ENCODE measurements around the gene MTARC2. TPM values are rescaled to one million over a fixed set of nuclear protein-coding genes. Genes with fewer than 3 reads are reported as not detected.
A peak's percentile ranks its signal among the peaks of the same experiment; 100 is the strongest.

Gene MTARC2
- total and polyA plus RNA-seq, 9 donors, result 12.8 to 80.2 (median 23.6) TPM

- TF ChIP-seq CTCF (IDR thresholded peaks at IDR 0.05), result peak; percentile 58 to 84 (median 68)
- no peak for TF ChIP-seq EP300 (IDR thresholded peaks at IDR 0.05)
- no peak for TF ChIP-seq POLR2A (IDR thresholded peaks at IDR 0.05)
- Histone ChIP-seq H3K36me3 (no peaks in the 10 kb centered on the region), H3K9me3 (no peaks in the 10 kb centered on the region), H3K4me1 (ENCODE audit: insufficient read depth) (no peaks in the 10 kb centered on the region), H3K4me3 (no peak overlapping the region), H3K27ac (no peak overlapping the region), H3K27me3 (no peaks in the 10 kb centered on the region)
- peak; percentile 76 to 90 (median 88) for DNase-seq
- WGBS, 3 donors, result 30 to 33% (median 32%) methylated on average over 19 of the region's 19 CpGs
- intact Hi-C loops (cut with DNase I), result loop anchor here in 3 of 4 donors (2.0 to 10.0 kb wide), 3 partner anchors 80 to 562 kb away; no protein-coding TSS in a partner anchor
Measured at GRCh38 chr1:220776720-220777326, 28.7 kb downstream of the MTARC2 start.

DNA sequence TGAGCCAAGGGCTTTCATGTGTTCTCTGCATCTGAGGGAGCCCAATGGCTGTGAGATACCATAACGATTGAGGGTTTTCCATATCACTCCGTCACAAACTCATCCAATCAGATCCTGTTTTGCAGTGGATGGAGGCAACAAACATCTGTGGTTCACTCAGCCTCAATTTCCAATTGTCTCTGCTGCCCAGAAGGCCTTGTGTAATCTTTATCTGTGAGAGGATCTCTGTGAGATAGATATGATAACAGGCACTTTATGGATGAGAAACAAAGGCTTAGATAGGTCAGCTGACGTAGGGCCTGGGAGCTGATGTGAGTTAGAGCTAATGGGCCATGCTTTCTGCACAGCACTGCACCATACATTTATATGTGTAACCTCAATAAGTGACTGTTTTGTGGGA, 35.3 kb downstream of the MTARC2 start:
- Histone ChIP-seq H3K4me3 (no peak overlapping the region), H3K9me3 (no peaks in the 10 kb centered on the region), H3K36me3 (no peaks in the 10 kb centered on the region), H3K27ac (no peak overlapping the region), H3K4me1 (ENCODE audit: insufficient read depth) (peaks cover 8% of the 10 kb centered on the region), H3K27me3 (no peaks in the 10 kb centered on the region)
- intact Hi-C loops (cut with DNase I), result loop anchor here in 1 of 4 donors (5.0 kb wide), 1 partner anchor 101 kb away; no protein-coding TSS in a partner anchor
- no peak for TF ChIP-seq CTCF (IDR thresholded peaks at IDR 0.05)
- TF ChIP-seq EP300 (IDR thresholded peaks at IDR 0.05), result no peak
- no peak for TF ChIP-seq POLR2A (IDR thresholded peaks at IDR 0.05)
- no peak for DNase-seq
- WGBS, 3 donors, result 86 to 97% (median 96%) methylated on average over 3 of the region's 3 CpGs

DNA sequence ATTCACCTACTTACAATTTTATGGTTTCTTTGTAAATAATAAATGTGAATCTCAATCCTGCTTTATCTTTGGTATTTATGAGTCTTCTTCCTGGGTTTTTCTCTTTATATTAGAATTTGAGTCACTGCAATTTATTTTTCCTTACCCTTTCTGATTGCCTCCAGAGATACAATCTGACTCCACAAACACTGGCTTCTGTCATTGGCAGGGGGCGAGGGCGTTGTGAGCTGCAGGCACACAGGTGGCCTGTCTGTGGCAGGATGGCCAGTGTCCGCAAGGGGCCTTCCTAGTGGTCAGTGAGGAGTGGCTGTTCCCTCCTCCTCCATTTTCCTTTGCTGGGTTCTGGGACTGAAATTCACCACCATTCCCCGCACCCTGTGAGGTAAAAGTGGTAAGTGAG, 36.6 kb downstream of the MTARC2 start:
- Histone ChIP-seq H3K27ac (no peak overlapping the region), H3K36me3 (no peaks in the 10 kb centered on the region), H3K4me3 (no peak overlapping the region), H3K27me3 (no peaks in the 10 kb centered on the region), H3K9me3 (no peaks in the 10 kb centered on the region), H3K4me1 (ENCODE audit: insufficient read depth) (peaks cover 8% of the 10 kb centered on the region)
- no peak for DNase-seq
- intact Hi-C loops (cut with DNase I), result loop anchor here in 1 of 4 donors (5.0 kb wide), 1 partner anchor 102 kb away; no protein-coding TSS in a partner anchor
- no peak for TF ChIP-seq POLR2A (IDR thresholded peaks at IDR 0.05)
- no peak for TF ChIP-seq EP300 (IDR thresholded peaks at IDR 0.05)
- no peak for TF ChIP-seq CTCF (IDR thresholded peaks at IDR 0.05)
- WGBS, 3 donors, result 95 to 97% (median 95%) methylated on average over 4 of the region's 4 CpGs

DNA sequence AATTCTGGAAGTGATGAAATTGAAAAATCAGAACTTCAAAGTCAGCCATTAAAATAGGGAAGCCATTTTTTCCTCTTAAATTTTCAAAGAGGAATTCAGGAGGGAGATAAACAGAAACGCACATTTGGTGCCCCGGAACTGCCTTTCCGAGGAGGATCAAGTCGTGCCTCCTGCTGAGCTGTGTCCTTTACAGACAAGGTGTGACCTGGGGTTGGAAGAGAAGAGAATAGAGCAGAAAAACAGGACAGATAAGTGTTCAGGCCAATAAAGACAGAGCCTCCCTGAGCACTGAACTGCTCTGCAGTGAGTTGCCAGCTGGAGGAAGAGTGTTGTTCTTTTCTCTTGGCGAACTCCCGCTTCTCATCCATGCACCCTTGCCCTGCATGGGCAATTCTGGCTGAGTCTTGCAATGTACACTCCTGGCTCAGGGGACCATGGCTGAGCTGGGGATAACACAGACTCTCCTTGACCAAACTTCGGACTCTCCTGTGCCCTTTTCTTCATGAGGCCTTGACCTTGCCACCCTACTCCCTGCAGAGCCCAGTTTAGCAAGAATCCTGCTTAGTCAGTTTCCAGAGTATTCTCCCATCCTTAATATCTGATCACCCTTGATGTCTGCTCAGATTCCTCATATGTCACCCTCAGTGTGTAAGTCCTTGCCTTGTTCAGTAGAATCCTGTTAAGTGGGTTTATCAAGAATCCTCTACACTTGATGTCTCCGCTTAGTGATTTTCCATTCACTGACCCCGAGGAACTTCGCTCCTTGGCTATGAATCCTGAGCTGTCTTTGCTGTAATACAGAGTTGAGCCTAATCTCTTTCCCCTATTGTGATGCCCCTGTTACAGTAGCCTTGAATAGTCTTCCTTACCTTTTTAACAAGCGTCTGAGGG, 37.3 kb downstream of the MTARC2 start:
- Histone ChIP-seq H3K4me3 (no peak overlapping the region), H3K4me1 (ENCODE audit: insufficient read depth) (peaks cover 8% of the 10 kb centered on the region), H3K27ac (no peak overlapping the region), H3K9me3 (no peaks in the 10 kb centered on the region), H3K36me3 (no peaks in the 10 kb centered on the region), H3K27me3 (no peaks in the 10 kb centered on the region)
- DNase-seq, result no peak
- intact Hi-C loops (cut with DNase I), result no loop called here
- 86 to 89% (median 89%) methylated on average over 11 of the region's 11 CpGs for WGBS, 3 donors
- TF ChIP-seq CTCF (IDR thresholded peaks at IDR 0.05), result no peak
- no peak for TF ChIP-seq EP300 (IDR thresholded peaks at IDR 0.05)
- TF ChIP-seq POLR2A (IDR thresholded peaks at IDR 0.05), result no peak
